ENCODE data around the gene NUDT16.
A peak's percentile ranks its signal among the peaks of the same experiment; 100 is the strongest.
"Not testable (repeated sequence)": the region's sequence is repeated elsewhere in the genome, so short reads cannot be mapped to it uniquely, and the experiment has no call there.

The NUDT16 gene

GRCh38 chr3:131374741-131375140 is 6.8 kb upstream of the NUDT16 start:
- no peak for DNase-seq
- in situ Hi-C loops (cut with MboI; ENCODE audit: low pct_unique_long_range_greater_than_20kb, low sequenced_read_pairs), result no loop called here

- in situ Hi-C loops (cut with MboI; ENCODE audit: low pct_unique_long_range_greater_than_20kb, low sequenced_read_pairs), result not testable (repeated sequence)
- DNase-seq, result peak; percentile 28
These were observed 641 bp upstream of the NUDT16 start for GRCh38 chr3:131380821-131381444.

- in situ Hi-C loops (cut with MboI; ENCODE audit: low pct_unique_long_range_greater_than_20kb, low sequenced_read_pairs), result no loop called here
- DNase-seq, result peak; percentile 87
These were observed 5.0 kb downstream of the NUDT16 start for GRCh38 chr3:131386429-131387165.

GRCh38 chr3:131387796-131388489 is 6.4 kb downstream of the NUDT16 start:
- in situ Hi-C loops (cut with MboI; ENCODE audit: low pct_unique_long_range_greater_than_20kb, low sequenced_read_pairs), result no loop called here
- DNase-seq, result no peak

- DNase-seq, result no peak
- in situ Hi-C loops (cut with MboI; ENCODE audit: low pct_unique_long_range_greater_than_20kb, low sequenced_read_pairs), result no loop called here
These were observed 6.9 kb downstream of the NUDT16 start for GRCh38 chr3:131388490-131388799.

GRCh38 chr3:131390331-131390730 is 8.8 kb downstream of the NUDT16 start:
- in situ Hi-C loops (cut with MboI; ENCODE audit: low pct_unique_long_range_greater_than_20kb, low sequenced_read_pairs), result no loop called here
- no peak for DNase-seq

GRCh38 chr3:131393051-131393450 is 11.5 kb downstream of the NUDT16 start:
- in situ Hi-C loops (cut with MboI; ENCODE audit: low pct_unique_long_range_greater_than_20kb, low sequenced_read_pairs), result no loop called here
- DNase-seq, result no peak

- no peak for DNase-seq
- in situ Hi-C loops (cut with MboI; ENCODE audit: low pct_unique_long_range_greater_than_20kb, low sequenced_read_pairs), result no loop called here
These were observed 12.3 kb downstream of the NUDT16 start for GRCh38 chr3:131393868-131394267.

GRCh38 chr3:131394400-131394799 is 12.8 kb downstream of the NUDT16 start:
- in situ Hi-C loops (cut with MboI; ENCODE audit: low pct_unique_long_range_greater_than_20kb, low sequenced_read_pairs), result no loop called here
- DNase-seq, result no peak

GRCh38 chr3:131396170-131396569 is 14.6 kb downstream of the NUDT16 start:
- in situ Hi-C loops (cut with MboI; ENCODE audit: low pct_unique_long_range_greater_than_20kb, low sequenced_read_pairs), result no loop called here

GRCh38 chr3:131397889-131398288 is 16.3 kb downstream of the NUDT16 start:
- in situ Hi-C loops (cut with MboI; ENCODE audit: low pct_unique_long_range_greater_than_20kb, low sequenced_read_pairs), result no loop called here
- no peak for DNase-seq

More at GRCh38 chr3:131396170-131396569, 14.6 kb downstream of the NUDT16 start:
- no peak for DNase-seq

- in situ Hi-C loops (cut with MboI; ENCODE audit: low pct_unique_long_range_greater_than_20kb, low sequenced_read_pairs), result no loop called here
- no peak for DNase-seq
These were observed 20.4 kb downstream of the NUDT16 start for GRCh38 chr3:131401978-131402377.

- in situ Hi-C loops (cut with MboI; ENCODE audit: low pct_unique_long_range_greater_than_20kb, low sequenced_read_pairs), result no loop called here
- peak; percentile 88 for DNase-seq
These were observed 20.9 kb downstream of the NUDT16 start for GRCh38 chr3:131402391-131403039.

- no peak for DNase-seq
- in situ Hi-C loops (cut with MboI; ENCODE audit: low pct_unique_long_range_greater_than_20kb, low sequenced_read_pairs), result no loop called here
These were observed 21.8 kb downstream of the NUDT16 start for GRCh38 chr3:131403216-131403895.

GRCh38 chr3:131405411-131405810 is 23.8 kb downstream of the NUDT16 start:
- no peak for DNase-seq
- in situ Hi-C loops (cut with MboI; ENCODE audit: low pct_unique_long_range_greater_than_20kb, low sequenced_read_pairs), result no loop called here

- in situ Hi-C loops (cut with MboI; ENCODE audit: low pct_unique_long_range_greater_than_20kb, low sequenced_read_pairs), result no loop called here
- no peak for DNase-seq
These were observed 24.7 kb downstream of the NUDT16 start for GRCh38 chr3:131406274-131406673.

GRCh38 chr3:131417751-131418150 is 36.2 kb downstream of the NUDT16 start:
- in situ Hi-C loops (cut with MboI; ENCODE audit: low pct_unique_long_range_greater_than_20kb, low sequenced_read_pairs), result no loop called here
- no peak for DNase-seq

GRCh38 chr3:131421301-131421700 is 39.7 kb downstream of the NUDT16 start:
- DNase-seq, result no peak
- in situ Hi-C loops (cut with MboI; ENCODE audit: low pct_unique_long_range_greater_than_20kb, low sequenced_read_pairs), result no loop called here

GRCh38 chr3:131421957-131422498 is 40.5 kb downstream of the NUDT16 start:
- in situ Hi-C loops (cut with MboI; ENCODE audit: low pct_unique_long_range_greater_than_20kb, low sequenced_read_pairs), result no loop called here
- DNase-seq, result no peak

Measured in KBM-7 (cell line).